DOHH2 (cell line): ENCODE data around the gene SMIM22.

Experiments used
- EZH2phosphoT487 ChIP-seq: fragments of 200-600 bp; sonication (generic); IDR thresholded peaks from 2 replicates; pipeline ENCODE4 v1.6.1; 2017; ENCODE audit warnings: borderline replicate concordance, mild to moderate bottlenecking, antibody characterized with exemption, low read length, moderate library complexity, mixed read lengths
- TF ChIP-seq, protein P1 (sequence below): fragments of 200-600 bp; sonication (generic); IDR thresholded peaks from one replicate; pipeline ENCODE4 v1.5.1; 2014; ENCODE audit warnings: antibody characterized with exemption, mild to moderate bottlenecking, low read depth, low read length; ENCODE audit not compliant: poor library complexity, severe bottlenecking

DNA sequence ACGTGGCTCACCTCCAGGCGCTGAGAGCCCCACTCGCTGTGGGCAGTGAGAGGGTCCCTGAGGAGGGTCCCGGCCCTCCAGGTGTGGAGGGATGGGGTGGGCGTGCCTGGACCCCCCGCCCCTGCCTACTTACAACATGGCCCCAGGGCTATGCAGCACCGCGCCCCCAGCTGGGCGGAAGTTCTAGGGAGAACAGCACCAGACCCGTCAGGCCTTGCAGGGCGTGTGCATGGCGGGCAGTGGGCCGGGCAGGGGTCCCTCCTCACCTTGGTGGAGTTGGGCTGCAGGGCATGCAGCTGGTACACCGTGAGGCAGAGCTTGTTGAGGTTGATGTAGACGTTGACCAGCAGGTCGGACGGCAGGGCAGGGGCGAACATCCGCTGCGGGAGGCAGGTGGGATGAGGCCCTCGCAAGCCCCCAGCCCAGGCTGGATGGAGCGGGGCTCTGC is 2.7 kb downstream of the SMIM22 start:
- TF ChIP-seq, protein P1, sequence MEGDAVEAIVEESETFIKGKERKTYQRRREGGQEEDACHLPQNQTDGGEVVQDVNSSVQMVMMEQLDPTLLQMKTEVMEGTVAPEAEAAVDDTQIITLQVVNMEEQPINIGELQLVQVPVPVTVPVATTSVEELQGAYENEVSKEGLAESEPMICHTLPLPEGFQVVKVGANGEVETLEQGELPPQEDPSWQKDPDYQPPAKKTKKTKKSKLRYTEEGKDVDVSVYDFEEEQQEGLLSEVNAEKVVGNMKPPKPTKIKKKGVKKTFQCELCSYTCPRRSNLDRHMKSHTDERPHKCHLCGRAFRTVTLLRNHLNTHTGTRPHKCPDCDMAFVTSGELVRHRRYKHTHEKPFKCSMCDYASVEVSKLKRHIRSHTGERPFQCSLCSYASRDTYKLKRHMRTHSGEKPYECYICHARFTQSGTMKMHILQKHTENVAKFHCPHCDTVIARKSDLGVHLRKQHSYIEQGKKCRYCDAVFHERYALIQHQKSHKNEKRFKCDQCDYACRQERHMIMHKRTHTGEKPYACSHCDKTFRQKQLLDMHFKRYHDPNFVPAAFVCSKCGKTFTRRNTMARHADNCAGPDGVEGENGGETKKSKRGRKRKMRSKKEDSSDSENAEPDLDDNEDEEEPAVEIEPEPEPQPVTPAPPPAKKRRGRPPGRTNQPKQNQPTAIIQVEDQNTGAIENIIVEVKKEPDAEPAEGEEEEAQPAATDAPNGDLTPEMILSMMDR: no peak
- no peak for TF ChIP-seq EZH2phosphoT487
